Activated T-cell treated with anti-CD3 and anti-CD28 coated beads, Interleukin-2, amount 50 U/mL, for 72 hours (primary cell): Measurements from ENCODE around the gene MST1. TPM values are rescaled to one million over a fixed set of nuclear protein-coding genes. Genes with fewer than 3 reads are reported as not detected.
"Not testable (repeated sequence)": the region's sequence is repeated elsewhere in the genome, so short reads cannot be mapped to it uniquely, and the experiment has no call there.

Experiments
- ATAC-seq, 2 donors: fragments of 150-1000 bp; cut with Tn5 transposase; replicated peaks in 1 of 2; 2 replicates each; pipeline ENCODE4 v1.10.0; 2021; ENCODE audit warnings: moderate library complexity in 2 of 2, mild to moderate bottlenecking in 1 of 2
- DNase-seq, 2 donors: peaks; one replicate each; pipeline ENCODE4 v3.0.0; 2021 to 2022; ENCODE audit warnings: mixed read lengths in 1 of 2
- H3K27ac Mint-ChIP-seq: one replicate; pipeline ENCODE4 v1.8.0; 2022; ENCODE audit warnings: mild to moderate bottlenecking, moderate library complexity, mixed read lengths
- H3K27me3 Mint-ChIP-seq: one replicate; pipeline ENCODE4 v1.8.0; 2022; ENCODE audit warnings: low read depth, mixed read lengths
- H3K36me3 Mint-ChIP-seq, 2 donors: one replicate each; pipeline ENCODE4 v1.8.0; 2022; ENCODE audit warnings: mixed read lengths in 2 of 2, mild to moderate bottlenecking in 1 of 2; ENCODE audit not compliant: insufficient read depth in 2 of 2
- H3K4me1 Mint-ChIP-seq: one replicate; pipeline ENCODE4 v1.8.0; 2022; ENCODE audit warnings: low read depth, mixed read lengths
- H3K4me3 Mint-ChIP-seq, 2 donors: one replicate each; pipeline ENCODE4 v1.8.0; 2022; ENCODE audit warnings: mild to moderate bottlenecking in 2 of 2, mixed read lengths in 2 of 2, moderate library complexity in 2 of 2
- H3K9me3 Mint-ChIP-seq, 2 donors: one replicate each; pipeline ENCODE4 v1.8.0; 2022; ENCODE audit warnings: mixed read lengths in 2 of 2
- total RNA-seq, 2 donors: library from RNA; stranded (reverse); gene quantifications; one replicate each; pipeline ENCODE4 v1.2.3, GENCODE V29; 2022

The MST1 gene
- total RNA-seq, 2 donors from 2014 or later, result 27.9 to 29.8 TPM

GRCh38 chr3:49703443-49703927, 14.2 kb upstream of the MST1 start:
- Mint-ChIP-seq H3K9me3 (no peaks in the 10 kb centered on the region), H3K27ac (no peak overlapping the region), H3K4me1 (no peaks in the 10 kb centered on the region), H3K36me3 (peaks cover 0 to under 1% of the 10 kb centered on the region in 2 donors), H3K4me3 (no peak overlapping the region), H3K27me3 (no peaks in the 10 kb centered on the region)
- peak; percentile 69 to 72 for DNase-seq
- ATAC-seq, result peak; percentile 91 to 93

DNA sequence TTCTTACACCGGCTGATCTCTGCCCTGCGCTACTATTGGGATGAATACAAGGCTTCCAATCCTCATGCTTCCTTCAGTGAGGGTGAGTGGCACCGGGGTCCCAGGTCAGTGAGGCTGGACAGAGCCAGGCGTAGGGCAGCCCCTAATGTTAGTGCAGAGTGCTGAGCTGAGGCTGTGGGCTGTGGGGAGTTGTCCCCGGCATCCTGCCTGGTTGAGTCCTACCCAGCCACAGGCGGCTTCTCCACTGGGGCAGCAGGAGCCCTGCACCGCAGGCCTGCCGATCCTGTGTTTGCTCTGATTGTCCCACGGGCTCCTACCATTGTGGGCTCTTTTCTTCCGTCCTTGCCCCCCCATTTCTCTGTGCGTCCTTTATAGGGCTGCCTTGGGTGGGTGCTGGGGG, 13.4 kb upstream of the MST1 start:
- Mint-ChIP-seq H3K27ac (no peak overlapping the region), H3K4me1 (no peaks in the 10 kb centered on the region), H3K36me3 (no peaks in the 10 kb centered on the region), H3K27me3 (no peaks in the 10 kb centered on the region), H3K4me3 (no peak overlapping the region), H3K9me3 (no peaks in the 10 kb centered on the region)
- ATAC-seq (no peak), DNase-seq (no peak)

- no peaks in the 10 kb centered on the region for H3K9me3 Mint-ChIP-seq
- no peaks in the 10 kb centered on the region for H3K27me3 Mint-ChIP-seq
- H3K4me1 Mint-ChIP-seq, result no peaks in the 10 kb centered on the region
- no peak for ATAC-seq
- no peak overlapping the region for H3K4me3 Mint-ChIP-seq
- H3K27ac Mint-ChIP-seq, result no peak overlapping the region
- DNase-seq, result no peak
- no peaks in the 10 kb centered on the region for H3K36me3 Mint-ChIP-seq
Measured at GRCh38 chr3:49701388-49702077, 12.3 kb upstream of the MST1 start.

GRCh38 chr3:49700453-49701128, 11.3 kb upstream of the MST1 start:
- H3K4me1 Mint-ChIP-seq, result no peaks in the 10 kb centered on the region
- no peaks in the 10 kb centered on the region for H3K36me3 Mint-ChIP-seq
- no peak overlapping the region for H3K4me3 Mint-ChIP-seq
- ATAC-seq (no peak), DNase-seq (no peak)
- no peaks in the 10 kb centered on the region for H3K27me3 Mint-ChIP-seq
- no peaks in the 10 kb centered on the region for H3K9me3 Mint-ChIP-seq
- H3K27ac Mint-ChIP-seq, result no peak overlapping the region

DNA sequence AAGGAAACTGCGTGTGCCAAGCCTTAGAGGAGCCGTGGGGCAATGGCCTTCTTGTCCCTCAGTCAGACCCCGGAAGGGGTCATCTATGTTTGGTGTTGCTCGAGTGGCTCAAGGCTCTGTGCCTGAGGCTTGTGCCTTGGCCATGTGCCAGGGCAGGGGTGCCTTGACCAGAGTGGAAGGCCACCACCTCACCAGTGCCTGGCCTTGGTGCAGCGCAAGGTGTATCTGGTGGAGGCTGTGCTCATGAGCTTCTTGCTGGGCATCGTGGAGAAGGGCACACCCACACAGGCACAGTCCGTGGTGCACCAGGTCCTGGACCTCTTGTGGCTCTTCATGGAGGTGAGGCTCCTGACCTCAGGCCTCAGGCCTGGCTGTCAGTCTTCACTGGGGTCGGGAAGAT, 10.7 kb upstream of the MST1 start:
- Mint-ChIP-seq H3K36me3 (no peaks in the 10 kb centered on the region), H3K27me3 (no peaks in the 10 kb centered on the region), H3K9me3 (no peaks in the 10 kb centered on the region), H3K4me3 (no peak overlapping the region), H3K4me1 (no peaks in the 10 kb centered on the region), H3K27ac (no peak overlapping the region)
- ATAC-seq, result no peak
- no peak for DNase-seq

DNA sequence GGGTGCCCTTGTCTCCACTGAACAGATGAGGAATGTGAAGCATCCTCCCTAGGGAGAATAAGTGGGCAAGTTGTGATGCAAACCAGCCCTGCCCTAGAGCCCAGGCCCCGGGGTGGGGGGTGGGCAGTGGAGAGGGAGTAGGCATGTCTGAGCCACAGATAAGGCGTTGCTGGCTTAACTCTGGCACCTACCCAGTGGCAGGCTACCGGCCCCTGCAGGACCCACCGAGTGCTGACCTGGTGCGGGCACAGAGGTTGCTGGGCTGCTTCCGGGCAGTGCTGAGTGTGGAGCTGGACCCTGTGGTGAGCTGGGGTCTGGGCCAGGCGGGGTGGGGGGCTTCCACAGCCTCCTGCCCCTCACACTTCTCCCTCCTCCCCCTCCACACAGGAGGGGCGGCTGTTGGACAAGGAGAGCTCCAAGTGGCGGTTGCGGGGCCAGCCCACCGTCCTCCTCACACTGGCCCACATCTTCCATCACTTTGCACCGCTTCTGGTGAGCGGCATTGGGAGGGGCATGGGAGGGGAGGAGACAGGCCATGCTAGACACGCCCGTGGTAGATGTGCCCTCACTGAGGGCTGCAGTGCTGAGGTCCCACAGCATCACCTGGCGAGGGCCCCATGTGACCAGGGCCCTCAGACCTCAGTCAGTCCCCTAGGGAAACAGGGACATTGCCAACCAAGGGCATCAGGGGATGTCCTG, 10.2 kb upstream of the MST1 start:
- no peak overlapping the region for H3K4me3 Mint-ChIP-seq
- H3K27ac Mint-ChIP-seq, result no peak overlapping the region
- no peaks in the 10 kb centered on the region for H3K36me3 Mint-ChIP-seq
- no peaks in the 10 kb centered on the region for H3K4me1 Mint-ChIP-seq
- ATAC-seq (no peak), DNase-seq (no peak)
- H3K27me3 Mint-ChIP-seq, result no peaks in the 10 kb centered on the region
- H3K9me3 Mint-ChIP-seq, result no peaks in the 10 kb centered on the region

- not testable (repeated sequence) for H3K27ac Mint-ChIP-seq, DNase-seq, H3K36me3 Mint-ChIP-seq, H3K27me3 Mint-ChIP-seq, ATAC-seq, H3K4me3 Mint-ChIP-seq, H3K9me3 Mint-ChIP-seq
- peaks cover 12% of the 10 kb centered on the region for H3K4me1 Mint-ChIP-seq
Measured at GRCh38 chr3:49695350-49696015, 6.2 kb upstream of the MST1 start.

DNA sequence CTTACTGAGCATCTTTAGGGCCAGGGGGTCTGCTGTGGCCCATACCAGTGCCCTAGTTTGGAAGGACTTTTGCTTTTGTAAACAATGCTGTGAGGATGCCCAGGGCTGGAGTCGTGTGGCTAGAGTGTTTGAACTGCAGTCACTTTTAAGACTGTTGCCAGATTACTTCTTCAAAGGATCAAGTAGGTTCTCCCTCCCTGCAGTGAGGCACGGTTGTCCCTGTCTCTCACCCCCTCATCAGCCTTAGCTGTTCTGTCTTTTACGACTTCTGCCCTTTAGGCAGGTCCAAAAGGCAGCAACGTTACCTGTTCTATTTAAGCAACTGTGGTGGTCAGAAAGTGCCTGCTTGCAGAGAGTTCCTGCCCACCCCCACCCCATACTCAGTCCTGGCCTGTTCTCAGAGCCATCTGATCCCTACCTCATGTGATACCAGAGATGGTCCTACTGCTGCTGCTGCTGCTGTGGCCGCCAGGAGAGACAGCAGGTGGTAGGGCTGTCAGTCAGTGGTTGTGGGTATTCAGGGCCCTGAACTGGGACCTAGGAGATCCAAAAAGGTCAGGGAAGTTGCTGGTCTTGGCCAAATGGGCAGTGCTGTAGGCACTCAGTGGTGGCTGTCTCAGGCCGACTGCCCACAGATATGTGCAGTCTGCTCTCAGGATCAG, 5.3 kb upstream of the MST1 start:
- H3K27me3 Mint-ChIP-seq, DNase-seq, H3K9me3 Mint-ChIP-seq, ATAC-seq, H3K36me3 Mint-ChIP-seq, H3K4me3 Mint-ChIP-seq: not testable (repeated sequence)
- Mint-ChIP-seq H3K27ac (peak overlapping the region; percentile 46), H3K4me1 (peaks cover 21% of the 10 kb centered on the region)

DNA sequence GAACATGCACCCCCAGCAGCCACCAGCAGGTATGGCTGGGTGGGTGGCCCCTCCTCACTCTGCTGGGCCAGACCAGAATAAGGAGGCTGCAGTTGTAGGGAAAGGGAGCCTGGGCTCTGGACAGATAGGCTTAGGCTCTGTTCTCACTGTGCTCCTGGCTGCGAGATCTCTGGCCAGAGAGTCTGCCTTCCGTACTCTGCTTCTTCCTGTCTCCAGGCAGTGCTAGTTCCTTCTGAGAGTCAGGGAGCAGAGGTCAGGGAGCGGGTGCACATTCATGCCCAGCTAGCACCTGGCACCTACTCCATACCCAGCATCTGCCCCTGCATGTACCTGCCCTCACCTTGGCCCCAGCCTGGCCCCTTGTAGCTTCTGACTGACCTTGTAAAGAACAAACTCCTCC, 2.2 kb upstream of the MST1 start:
- DNase-seq, H3K36me3 Mint-ChIP-seq, H3K9me3 Mint-ChIP-seq, H3K27me3 Mint-ChIP-seq, H3K27ac Mint-ChIP-seq, ATAC-seq: not testable (repeated sequence)
- Mint-ChIP-seq H3K4me1 (peaks cover 32% of the 10 kb centered on the region), H3K4me3 (peak overlapping the region; percentile 98 to 99)

DNA sequence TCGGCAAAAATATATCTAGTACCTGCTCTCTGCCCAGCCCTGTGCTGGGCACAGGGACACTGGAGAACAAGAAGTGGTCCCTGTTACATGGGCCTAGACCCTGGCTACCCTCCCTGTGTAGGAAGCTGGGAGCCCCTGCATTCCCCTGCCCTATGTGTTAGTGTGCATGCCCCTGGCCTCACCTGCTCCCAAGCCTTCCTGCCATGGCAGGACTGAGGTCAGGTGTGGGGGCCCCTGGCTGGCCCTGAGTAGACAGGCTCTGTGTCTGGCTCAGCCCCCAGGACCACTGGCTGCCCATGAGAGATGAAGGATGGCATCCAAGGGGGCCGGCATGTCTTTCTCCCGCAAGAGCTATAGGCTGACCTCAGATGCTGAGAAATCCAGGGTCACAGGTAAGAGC, 1.6 kb upstream of the MST1 start:
- not testable (repeated sequence) for H3K27me3 Mint-ChIP-seq, DNase-seq, H3K9me3 Mint-ChIP-seq, ATAC-seq, H3K27ac Mint-ChIP-seq, H3K36me3 Mint-ChIP-seq
- peak overlapping the region; percentile 98 to 99 for H3K4me3 Mint-ChIP-seq
- H3K4me1 Mint-ChIP-seq, result peaks cover 32% of the 10 kb centered on the region

DNA sequence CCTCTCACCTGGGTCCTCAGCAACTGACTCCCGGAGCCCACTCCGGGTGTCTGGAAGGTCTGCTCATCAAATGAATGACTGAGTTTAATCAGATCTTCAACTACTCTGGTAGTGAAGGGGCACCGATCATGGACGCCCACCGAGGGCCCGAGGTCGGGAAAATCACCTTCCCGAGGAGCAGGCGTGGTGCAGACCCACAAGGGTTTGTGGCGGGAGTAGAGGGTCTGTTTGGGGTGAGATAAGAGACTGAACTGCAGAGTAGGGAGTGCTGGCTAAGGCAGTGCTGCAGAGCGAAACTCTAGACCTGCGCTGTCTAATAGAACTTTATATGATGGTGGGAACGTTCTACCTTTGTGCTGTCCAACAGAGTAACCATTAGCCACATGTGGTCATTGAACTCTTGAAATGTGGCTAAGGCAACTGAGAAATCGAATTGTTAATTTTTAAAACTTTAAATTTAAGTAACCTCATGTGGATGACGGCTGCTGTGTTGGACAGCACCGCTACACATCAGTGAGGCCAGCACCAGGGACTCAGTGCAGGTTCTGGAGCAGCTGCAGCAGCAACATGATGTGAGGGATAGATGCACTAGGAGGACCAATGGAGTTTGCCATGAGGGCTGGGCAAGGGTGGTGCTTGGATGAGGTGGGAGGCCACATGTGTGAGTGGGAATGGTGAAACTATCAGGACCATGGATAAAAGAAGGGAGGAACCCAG, 792 bp upstream of the MST1 start:
- peaks cover 32% of the 10 kb centered on the region for H3K4me1 Mint-ChIP-seq
- DNase-seq, result not testable (repeated sequence)

GRCh38 chr3:49688338-49689045, 782 bp downstream of the MST1 start:
- not testable (repeated sequence) for H3K36me3 Mint-ChIP-seq, H3K27me3 Mint-ChIP-seq, DNase-seq, H3K9me3 Mint-ChIP-seq
- ATAC-seq, result peak in 1 of 2 donors; percentile 2
- peak overlapping the region; percentile 97 for H3K27ac Mint-ChIP-seq
- H3K4me1 Mint-ChIP-seq, result peaks cover 32% of the 10 kb centered on the region
- peak overlapping the region; percentile 98 to 99 for H3K4me3 Mint-ChIP-seq

More for the DNA sequence above, 792 bp upstream of the MST1 start:
- H3K4me3 Mint-ChIP-seq, result peak overlapping the region; percentile 98 to 99
- not testable (repeated sequence) for H3K36me3 Mint-ChIP-seq, ATAC-seq, H3K9me3 Mint-ChIP-seq, H3K27me3 Mint-ChIP-seq
- H3K27ac Mint-ChIP-seq, result peak overlapping the region; percentile 97
